Testis (tissue), 3 donors: ENCODE data around the gene ZNF599. TPM values are rescaled to one million over a fixed set of nuclear protein-coding genes. Genes with fewer than 3 reads are reported as not detected.

Source experiments
- DNase-seq: peaks from one replicate; pipeline ENCODE4 v3.0.0-alpha.2; 2019
- H3K27ac ChIP-seq, 2 donors: fragments of 200-600 bp; sonication (generic); one replicate each; pipeline ENCODE4 v1.5.1; 2019
- H3K27me3 ChIP-seq: fragments of 200-600 bp; sonication (generic); one replicate; pipeline ENCODE4 v1.5.1; 2019
- H3K36me3 ChIP-seq: fragments of 200-600 bp; sonication (generic); one replicate; pipeline ENCODE4 v1.5.1; 2017; ENCODE audit warnings: low read depth; ENCODE audit errors: missing control alignments
- H3K4me1 ChIP-seq: fragments of 200-600 bp; sonication (generic); one replicate; pipeline ENCODE4 v1.5.1; 2019
- H3K4me3 ChIP-seq, 2 donors: fragments of 200-600 bp; sonication (generic); one replicate each; pipeline ENCODE4 v1.5.1; 2017 to 2019
- H3K9me3 ChIP-seq: fragments of 200-600 bp; sonication (generic); one replicate; pipeline ENCODE4 v1.5.1; 2017
- POLR2A ChIP-seq: fragments of 450-650 bp; IDR thresholded peaks from one replicate; pipeline ENCODE4 v1.6.1; 2017; ENCODE audit warnings: antibody characterized with exemption, mild to moderate bottlenecking, moderate library complexity
- WGBS, 2 donors: methylation state at CpG; one replicate each; pipeline ENCODE4 v1.1.5; 2018; 5-methylcytosine and 5-hydroxymethylcytosine counted together
- intact Hi-C: fragments of 100-400 bp; cut with DNase I; formaldehyde crosslinking; loops from one replicate; pipeline ENCODE4 v1.15.1; 2023; ENCODE audit warnings: low total_unique reads
- polyA plus RNA-seq: library from polyadenylated mRNA; stranded (reverse); fragments of 350-450 nt; fragmentation: Illumina TruSeq; extraction: RNeasy Lipid Tissue Mini Kit (QIAGEN cat#74804); gene quantifications from one replicate; pipeline ENCODE4 v1.2.3, GENCODE V29; 2014; ENCODE audit warnings: low read depth, low replicate concordance; ENCODE audit not compliant: insufficient read depth
- total RNA-seq, 2 donors: library from RNA; depleted of rRNA; stranded (reverse); fragments of >200 nt; gene quantifications; one replicate each; pipeline ENCODE4 v1.2.3, GENCODE V29; 2016
- TF ChIP-seq, protein P1 (sequence below), 3 experiments: fragments of 450-650 bp in 2 of 3; fragments of 200-600 bp in 1 of 3; sonication (generic) in 1 of 3; IDR thresholded peaks; one replicate each; pipeline ENCODE4 v1.5.1; 2016 to 2019; ENCODE audit warnings: antibody characterized with exemption in 3 of 3, mild to moderate bottlenecking in 2 of 3, moderate library complexity in 1 of 3

The ZNF599 gene
- total and polyA plus RNA-seq, 3 donors from 2014 or later: 18.3 to 27.1 (median 26.4) TPM

DNA sequence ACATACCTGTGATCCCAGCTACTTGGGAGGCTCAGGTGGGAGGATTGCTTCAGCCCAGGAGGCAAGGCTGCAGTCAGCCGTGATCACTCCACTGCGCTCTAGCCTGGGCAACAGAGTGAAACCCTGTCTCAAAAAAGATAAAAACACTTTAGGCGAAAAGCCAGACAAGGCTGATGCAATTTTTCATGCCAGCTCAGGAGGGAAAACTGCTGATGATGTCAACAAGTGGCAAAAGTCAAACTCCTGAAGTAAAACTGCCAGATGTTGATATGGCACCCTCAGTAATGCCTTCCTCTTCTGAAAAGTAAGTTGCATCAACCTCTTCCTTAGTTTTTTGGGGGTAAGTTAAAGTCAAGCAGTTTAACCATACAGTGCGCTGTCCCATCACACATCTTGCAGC lies 15.6 kb downstream of the ZNF599 start:
- Histone ChIP-seq H3K36me3 (no peaks in the 10 kb centered on the region), H3K27ac (no peak overlapping the region), H3K4me1 (no peaks in the 10 kb centered on the region), H3K27me3 (no peaks in the 10 kb centered on the region), H3K4me3 (no peak overlapping the region), H3K9me3 (no peaks in the 10 kb centered on the region)
- no peak for DNase-seq
- intact Hi-C loops: no loop called here
- WGBS, 2 donors: 97 to 99% methylated on average over 4 of the region's 4 CpGs
- TF ChIP-seq, protein P1, sequence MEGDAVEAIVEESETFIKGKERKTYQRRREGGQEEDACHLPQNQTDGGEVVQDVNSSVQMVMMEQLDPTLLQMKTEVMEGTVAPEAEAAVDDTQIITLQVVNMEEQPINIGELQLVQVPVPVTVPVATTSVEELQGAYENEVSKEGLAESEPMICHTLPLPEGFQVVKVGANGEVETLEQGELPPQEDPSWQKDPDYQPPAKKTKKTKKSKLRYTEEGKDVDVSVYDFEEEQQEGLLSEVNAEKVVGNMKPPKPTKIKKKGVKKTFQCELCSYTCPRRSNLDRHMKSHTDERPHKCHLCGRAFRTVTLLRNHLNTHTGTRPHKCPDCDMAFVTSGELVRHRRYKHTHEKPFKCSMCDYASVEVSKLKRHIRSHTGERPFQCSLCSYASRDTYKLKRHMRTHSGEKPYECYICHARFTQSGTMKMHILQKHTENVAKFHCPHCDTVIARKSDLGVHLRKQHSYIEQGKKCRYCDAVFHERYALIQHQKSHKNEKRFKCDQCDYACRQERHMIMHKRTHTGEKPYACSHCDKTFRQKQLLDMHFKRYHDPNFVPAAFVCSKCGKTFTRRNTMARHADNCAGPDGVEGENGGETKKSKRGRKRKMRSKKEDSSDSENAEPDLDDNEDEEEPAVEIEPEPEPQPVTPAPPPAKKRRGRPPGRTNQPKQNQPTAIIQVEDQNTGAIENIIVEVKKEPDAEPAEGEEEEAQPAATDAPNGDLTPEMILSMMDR (IDR thresholded peaks at IDR 0.05): no peak
- TF ChIP-seq POLR2A: no peak

DNA sequence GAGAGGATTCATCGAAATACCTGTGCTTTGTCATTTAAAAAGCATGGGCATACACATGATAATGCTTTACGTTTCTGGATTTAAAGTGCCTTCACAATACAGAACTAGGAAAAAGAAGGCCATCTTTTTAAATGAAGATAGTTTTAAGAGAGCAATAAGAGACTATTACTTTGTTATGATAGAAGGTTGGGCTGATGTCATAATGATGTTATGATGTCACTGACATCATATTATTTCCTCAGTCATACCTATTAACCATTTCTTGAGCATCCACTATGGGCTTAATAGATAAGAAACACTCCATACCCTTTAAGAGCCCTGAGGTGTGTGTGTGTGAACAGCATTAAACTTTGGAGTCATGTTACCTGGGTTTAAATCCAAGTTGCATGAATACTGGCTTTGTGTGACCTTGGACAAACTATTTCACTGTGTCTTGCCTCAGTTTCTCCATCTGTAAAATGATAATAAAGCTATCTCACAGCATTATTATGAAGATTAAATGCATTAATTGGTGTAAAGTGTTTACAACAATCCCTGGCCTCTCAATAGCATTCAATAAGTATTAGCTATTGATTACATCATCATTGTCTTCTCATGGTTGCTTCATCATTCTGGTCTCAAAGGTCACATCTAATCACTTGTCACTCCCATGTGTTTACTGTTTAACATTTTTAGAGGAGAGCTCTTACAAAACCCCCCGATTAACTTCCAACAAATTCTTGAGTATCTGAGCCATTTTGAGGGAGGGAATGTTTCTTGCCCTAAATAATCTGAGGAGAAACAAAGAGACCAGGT lies 27.9 kb downstream of the ZNF599 start:
- Histone ChIP-seq H3K4me3 (no peak overlapping the region), H3K27me3 (no peaks in the 10 kb centered on the region), H3K27ac (no peak overlapping the region), H3K4me1 (no peaks in the 10 kb centered on the region), H3K36me3 (no peaks in the 10 kb centered on the region), H3K9me3 (no peaks in the 10 kb centered on the region)
- no peak for TF ChIP-seq POLR2A
- TF ChIP-seq, protein P1 (IDR thresholded peaks at IDR 0.05): no peak
- no peak for DNase-seq
- 94 to 97% methylated on average over 3 of the region's 3 CpGs for WGBS, 2 donors
- intact Hi-C loops: no loop called here

DNA sequence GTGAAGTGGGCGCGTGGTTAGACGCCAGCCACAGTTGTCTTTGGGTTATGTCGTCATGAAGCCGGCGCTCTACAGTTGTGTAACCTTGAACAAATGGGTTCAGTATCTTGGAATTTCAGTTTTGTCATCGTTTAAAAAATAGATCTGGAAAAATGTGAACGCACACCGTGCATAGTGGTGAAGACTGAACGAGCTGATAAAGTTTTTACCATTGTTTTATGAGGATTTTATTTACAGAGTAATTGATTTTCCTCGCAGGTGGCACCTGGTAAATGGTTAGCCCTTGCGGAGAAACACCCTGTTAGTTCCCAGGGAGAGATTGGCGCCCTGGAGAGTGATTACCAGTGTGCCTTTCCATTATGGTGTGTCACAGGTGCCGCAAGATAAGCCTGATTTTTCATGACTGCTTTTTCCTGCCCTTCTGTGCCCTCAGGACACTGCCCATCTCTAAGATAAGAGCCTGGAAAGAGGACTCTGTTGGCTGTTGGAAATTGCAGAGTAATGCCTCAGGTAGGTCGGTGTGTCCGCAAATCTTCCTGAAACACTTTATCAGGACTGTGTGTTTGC lies 38.4 kb downstream of the ZNF599 start:
- H3K4me1 ChIP-seq: peaks cover 6% of the 10 kb centered on the region
- no peaks in the 10 kb centered on the region for H3K36me3 ChIP-seq
- H3K4me3 ChIP-seq: peak overlapping the region; percentile 86 to 88
- peak overlapping the region; percentile 93 to 97 for H3K27ac ChIP-seq
- TF ChIP-seq, protein P1 (IDR thresholded peaks at IDR 0.05): no peak
- TF ChIP-seq POLR2A: no peak
- no peaks in the 10 kb centered on the region for H3K27me3 ChIP-seq
- WGBS, 2 donors: 13% methylated on average over 15 to 16 of the region's 16 CpGs
- intact Hi-C loops: loop anchor here (5.0 kb wide), 1 partner anchor 57 kb away; the partner anchor contains the start of genes SCGB2B2 and ZNF302
- no peaks in the 10 kb centered on the region for H3K9me3 ChIP-seq
- DNase-seq: no peak

DNA sequence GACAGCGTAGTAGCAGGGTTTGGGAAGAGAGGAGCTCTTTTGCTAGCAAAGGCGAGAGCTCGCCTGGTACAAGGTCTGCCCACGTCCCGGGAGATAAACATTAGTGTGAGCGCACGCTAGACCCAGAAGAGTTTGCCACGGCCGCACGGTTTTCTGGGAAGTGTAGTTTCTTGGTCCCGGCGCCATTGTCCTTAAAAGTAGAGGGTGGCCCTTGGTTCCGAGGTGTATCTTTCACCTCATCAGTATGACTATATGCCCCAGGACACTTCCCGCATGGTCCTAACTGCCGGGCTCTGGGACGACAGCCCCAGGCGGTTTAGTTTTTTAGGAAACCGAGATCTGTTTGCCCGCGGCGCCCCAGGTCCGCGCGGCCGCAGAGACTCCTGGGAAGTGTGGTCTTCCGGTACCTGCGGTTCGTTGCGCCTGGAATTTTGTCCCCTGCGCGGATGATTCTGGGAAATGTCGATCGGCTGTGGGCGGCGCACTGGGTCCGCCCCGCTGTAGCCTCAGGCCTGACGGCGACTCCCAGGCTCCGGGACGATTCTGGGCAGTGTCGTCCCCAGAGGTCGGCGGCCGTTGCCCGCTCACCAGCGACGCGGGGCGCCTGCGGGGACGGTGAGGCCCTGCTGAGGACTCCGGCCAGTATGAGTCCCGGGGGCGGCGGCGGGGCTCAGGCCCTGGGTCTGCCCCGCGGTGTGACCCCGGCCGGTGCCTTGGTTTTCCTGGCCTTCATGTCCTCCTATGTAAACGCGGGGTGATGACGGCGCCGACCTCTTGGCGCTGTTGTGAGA lies 39.1 kb downstream of the ZNF599 start, which contains the start of gene ZNF181:
Gene ZNF181, plus strand, starts transcription at position 498 of the 791 bp plus-strand sequence. CDS start 795 bp downstream, outside the sequence.
- peak; percentile 95 for DNase-seq
- Histone ChIP-seq H3K36me3 (no peaks in the 10 kb centered on the region), H3K4me3 (peak within 1 kb of the TSS; percentile 86 to 88), H3K27me3 (no peaks in the 10 kb centered on the region), H3K9me3 (no peaks in the 10 kb centered on the region), H3K27ac (peak within 1 kb of the TSS; percentile 93 to 97), H3K4me1 (peaks cover 6% of the 10 kb centered on the region)
- TF ChIP-seq, protein P1 (IDR thresholded peaks at IDR 0.05): no peak
- TF ChIP-seq POLR2A: no peak
- WGBS, 2 donors: 0 to 1% methylated on average over 12 to 57 of the region's 67 CpGs
- intact Hi-C loops: loop anchor here (5.0 kb wide), 1 partner anchor 57 kb away; the partner anchor contains the start of genes SCGB2B2 and ZNF302
